GM19240 (cell line): ENCODE results near the gene PYDC1.
"Not testable (repeated sequence)": the region's sequence is repeated elsewhere in the genome, so short reads cannot be mapped to it uniquely, and the experiment has no call there.

Source experiments
- DNase-seq: peaks from one replicate; pipeline ENCODE4 v3.0.0; 2011; ENCODE audit warnings: low spot score; ENCODE audit not compliant: insufficient read length

Gene PYDC1

DNA sequence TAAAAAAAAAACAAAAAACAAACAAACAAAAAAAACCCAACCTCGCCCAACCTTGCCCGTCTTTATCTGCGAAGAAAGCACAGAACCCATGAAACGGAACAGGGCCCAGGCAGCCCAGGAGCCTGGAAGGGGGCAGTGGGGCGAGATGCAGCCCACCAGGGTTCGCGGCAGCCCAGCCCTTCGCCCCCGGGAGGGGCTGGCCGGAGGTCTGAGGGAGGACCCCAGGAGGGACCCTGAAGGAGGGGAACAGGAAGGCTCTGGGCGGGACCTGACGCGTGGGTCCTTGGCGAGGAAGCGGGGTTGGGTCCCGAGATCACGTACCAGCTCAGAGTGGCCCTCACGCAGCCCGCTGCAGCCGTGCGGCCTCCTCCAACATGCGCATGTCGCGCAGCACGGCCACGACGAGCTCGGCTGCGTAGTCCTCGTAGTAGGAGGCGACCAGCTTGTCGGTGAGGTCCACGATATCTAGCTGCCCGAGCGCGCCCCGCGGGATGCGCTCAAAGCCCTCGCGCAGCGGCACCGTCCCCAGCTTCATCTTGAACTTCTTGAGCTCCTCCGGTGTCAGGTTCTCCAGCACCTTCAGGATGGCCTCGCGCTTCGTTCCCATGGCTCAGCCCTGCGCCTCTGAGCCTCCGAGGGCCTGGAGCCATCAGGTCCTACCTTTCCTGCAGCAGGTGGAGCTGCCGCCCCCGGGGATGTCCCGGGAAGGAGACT lies at the start of gene PYDC1:
TSS of gene PYDC1 (minus strand) at position 714 of the 714 bp plus-strand sequence. CDS start at position 607, 107 bp downstream.
- no peak for DNase-seq

DNA sequence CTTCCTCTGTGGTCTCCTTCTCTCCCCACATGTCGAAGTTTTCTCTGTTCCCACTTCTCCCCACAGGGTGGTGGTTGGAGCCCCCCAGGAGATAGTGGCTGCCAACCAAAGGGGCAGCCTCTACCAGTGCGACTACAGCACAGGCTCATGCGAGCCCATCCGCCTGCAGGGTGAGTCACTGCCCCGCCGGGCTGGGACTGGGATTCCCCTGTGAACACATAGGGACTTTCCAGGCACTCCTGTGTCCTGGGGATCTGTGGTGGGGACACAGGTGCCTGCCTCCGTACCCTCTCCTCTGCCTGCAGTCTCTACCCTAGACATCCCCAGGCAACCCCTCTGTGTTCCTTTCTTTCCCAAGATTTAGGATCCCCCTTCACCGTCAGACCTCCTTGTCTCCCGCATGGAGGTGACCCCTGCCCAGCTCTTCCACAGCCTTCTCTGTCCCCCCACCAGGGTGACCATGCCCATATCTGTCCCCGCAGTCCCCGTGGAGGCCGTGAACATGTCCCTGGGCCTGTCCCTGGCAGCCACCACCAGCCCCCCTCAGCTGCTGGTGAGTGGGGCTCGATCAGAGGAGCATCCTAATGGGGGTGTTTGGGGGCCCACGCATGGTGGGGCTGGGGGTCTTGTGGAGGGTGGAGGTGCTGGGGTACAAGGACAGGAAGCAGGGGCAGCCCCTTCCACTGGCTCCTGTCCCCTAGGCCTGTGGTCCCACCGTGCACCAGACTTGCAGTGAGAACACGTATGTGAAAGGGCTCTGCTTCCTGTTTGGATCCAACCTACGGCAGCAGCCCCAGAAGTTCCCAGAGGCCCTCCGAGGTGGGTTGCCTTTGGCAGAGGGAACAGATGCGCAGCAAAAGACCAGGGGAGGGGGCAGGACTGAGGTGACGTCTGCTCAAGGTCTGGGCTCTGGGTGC lies 48.7 kb upstream of the PYDC1 start:
- DNase-seq = peak; percentile 64

DNA sequence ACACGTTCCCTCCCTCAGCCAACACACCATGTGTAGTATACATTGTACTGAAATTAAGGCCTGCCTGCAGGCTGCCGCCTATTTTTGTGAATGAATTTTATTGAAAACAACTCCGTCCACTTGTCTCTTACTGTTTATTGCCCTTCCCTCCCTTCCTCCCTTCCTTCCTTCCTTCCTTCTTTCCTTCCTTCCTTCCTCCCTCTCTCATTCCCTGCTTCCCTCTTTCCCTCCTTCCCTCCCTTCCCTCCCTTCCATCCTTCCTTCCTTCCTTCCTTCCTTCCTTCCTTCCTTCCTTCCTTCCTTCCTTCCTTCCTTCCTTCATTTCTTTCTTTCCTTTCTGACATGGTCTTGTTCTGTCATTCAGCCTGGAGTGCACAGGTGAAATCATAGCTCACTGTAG lies 45.1 kb upstream of the PYDC1 start:
- DNase-seq = no peak

DNA sequence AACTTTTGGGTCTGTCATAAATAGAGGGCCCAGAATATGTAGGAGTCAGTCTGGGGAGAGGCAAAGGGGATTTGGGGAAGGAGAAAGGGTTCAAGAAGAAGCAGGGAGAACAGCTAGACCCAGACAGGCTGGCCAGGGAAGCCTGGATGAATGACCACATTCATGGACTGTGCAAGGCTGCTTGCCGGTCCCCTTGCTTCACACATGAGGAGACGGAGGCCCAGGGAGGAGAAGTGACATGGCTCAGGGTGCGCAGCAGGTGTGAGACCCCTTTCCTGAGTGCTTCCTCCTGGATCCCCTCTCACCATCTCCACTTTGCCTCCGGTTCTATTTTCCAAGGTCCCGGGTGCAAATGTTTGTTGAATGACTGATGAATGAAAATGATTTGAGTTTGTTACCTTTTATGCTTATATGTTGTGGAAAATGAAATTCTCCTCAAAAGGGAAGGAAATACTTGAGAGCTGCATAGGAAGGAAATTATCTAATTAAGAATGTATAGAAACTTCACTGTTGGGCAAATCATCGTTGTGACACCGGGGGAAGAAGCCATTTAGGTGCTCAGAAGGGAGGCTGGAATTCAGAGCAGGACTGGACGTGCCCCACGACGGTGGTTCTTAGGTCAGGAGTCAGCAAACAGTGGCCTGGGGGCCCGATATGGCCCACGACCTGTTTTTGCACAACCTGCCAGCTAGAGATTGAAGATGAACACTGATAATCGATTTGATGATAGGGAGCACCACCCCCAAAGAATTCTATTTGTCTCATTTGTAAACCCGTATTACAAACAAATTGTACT lies 43.4 kb upstream of the PYDC1 start:
- DNase-seq = no peak

GRCh38 chr16:31258366-31258765 lies 41.4 kb upstream of the PYDC1 start:
- no peak for DNase-seq

DNA sequence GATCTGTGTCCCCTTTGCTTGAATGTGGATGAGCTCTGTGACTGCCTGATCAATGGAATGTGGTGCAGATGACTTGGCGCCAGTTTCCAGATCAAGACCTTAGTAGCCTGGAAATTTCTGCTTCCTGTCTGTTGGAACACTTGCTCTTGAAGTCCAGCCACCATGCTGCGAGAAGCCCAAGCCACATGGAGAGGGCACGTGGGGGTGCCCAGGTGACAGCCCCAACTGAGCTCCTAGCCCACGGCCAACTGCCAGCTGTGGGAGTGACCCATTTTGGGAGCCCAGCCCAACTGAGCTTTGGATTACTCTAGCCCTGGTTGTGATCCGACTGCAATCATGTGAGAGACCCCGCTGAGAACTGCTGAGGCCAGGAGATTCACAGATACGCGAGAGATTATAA lies 39.5 kb upstream of the PYDC1 start:
- DNase-seq = no peak

DNA sequence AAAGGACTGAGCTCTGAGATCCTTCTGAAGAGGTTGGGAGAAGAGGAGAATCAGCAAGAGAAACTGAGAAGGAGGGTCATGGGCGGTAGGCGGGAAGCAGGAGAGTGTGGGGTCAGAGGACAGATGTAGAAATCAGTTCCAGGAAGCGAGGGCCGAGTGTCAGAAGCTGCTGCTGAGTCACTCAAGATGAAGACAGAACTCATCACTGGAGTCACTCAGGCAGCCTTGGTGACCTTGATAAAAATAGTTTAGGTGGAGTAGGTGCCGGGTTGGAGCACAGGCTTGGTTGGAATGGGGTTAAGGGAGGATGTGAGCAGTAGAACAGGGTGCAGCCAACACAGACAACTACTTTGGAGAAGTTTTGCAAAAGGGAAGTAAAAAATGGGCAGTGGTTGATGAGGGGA lies 36.7 kb upstream of the PYDC1 start:
- no peak for DNase-seq

GRCh38 chr16:31251435-31251834 lies 34.5 kb upstream of the PYDC1 start:
- DNase-seq = no peak

DNA sequence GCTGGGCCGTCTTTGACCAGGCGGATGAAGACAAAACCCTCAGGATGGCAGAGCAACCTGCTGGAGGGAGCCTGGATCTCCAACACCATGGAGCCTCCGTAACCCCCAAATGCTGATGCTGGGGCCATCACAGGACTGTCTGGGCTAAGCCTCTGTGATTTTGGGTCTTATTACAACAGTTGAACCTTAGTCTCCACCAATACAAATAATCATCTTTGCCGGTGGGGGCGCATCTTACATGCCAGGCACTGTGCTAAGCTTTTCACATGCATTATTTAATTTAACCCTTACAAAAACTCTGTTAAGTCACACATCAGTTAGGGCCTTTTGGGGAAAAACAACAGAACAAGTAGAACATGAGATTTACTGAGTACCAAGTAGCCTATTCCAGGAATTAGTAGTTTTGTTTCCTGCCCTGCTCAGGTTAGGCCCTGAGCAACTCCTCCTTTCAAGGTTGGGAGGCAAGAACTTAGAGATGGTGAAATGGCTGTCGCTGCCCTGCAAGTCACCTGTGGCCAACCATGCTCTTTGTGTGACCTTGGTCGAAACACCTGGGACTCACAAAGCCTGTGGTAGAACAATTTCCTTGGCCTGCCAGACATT lies 33.9 kb upstream of the PYDC1 start:
- no peak for DNase-seq

GRCh38 chr16:31248344-31248743 lies 31.4 kb upstream of the PYDC1 start:
- no peak for DNase-seq

GRCh38 chr16:31246296-31246695 lies 29.4 kb upstream of the PYDC1 start:
- no peak for DNase-seq

- not testable (repeated sequence) for DNase-seq
Observed at GRCh38 chr16:31245598-31245997, 28.7 kb upstream of the PYDC1 start.

DNA sequence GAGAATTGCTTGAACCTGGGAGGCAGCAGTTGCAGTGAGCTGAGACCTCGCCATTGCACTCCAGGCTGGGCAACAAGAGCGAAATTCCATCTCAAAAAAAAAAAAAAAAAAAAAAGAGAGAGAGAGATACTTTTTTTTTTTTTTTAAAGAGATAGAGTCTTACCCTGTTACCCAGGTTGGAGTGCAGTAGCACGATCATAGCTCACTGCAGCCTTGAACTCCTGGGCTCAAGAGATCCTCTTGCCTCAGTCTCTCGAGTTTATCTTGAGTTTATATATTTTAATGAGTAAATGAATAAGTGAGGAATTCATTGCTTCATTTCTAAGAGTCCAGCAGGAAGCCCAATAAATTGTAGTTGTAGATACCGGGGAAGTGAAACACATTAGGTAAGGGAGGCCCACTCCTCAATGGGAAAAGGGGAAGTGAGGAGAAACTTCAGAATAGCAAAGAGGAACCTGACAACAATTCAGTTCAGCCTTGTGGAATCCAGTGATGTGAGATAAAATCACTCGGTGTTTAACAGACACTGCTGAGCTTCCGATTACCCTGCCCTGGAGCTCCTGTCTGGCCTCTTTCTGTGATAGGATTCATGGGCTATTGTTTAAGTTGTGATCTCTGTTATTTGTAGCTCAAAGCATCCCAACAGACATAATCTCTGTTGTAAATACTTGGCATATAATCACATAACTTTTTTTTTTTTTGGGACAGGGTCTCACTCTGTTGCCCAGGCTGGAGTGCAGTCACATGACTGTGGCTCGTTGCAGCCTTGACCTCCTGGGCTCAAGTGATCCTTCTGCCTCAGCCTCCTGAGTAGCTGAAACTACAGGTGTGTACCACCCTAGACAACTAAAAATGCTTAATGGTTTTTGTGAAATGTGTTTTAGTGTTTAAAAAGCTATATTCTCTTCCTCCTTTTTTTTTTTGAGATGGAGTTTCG lies 27.1 kb upstream of the PYDC1 start:
- DNase-seq = no peak

DNA sequence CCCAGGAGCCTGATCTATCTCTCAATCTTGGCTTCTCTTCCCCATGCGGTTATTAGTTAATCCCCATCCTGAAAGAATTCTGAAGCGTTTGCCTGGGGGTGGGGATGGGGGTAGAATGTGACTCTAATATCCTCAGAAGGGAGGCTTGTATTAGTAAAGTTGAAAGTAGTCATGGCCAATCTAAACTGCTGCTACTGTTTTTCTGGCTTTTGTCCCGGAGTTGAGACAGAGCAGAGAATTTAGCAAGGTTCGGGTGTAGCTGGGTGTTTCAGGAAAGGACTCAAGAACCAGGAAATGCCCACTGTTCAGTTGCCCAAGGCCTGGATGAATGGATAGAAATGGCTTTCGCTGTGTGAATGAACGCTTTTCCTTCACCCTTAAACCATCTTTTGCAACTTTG lies 25.3 kb upstream of the PYDC1 start:
- DNase-seq = no peak

GRCh38 chr16:31238041-31238440 lies 21.1 kb upstream of the PYDC1 start:
- DNase-seq = no peak

DNA sequence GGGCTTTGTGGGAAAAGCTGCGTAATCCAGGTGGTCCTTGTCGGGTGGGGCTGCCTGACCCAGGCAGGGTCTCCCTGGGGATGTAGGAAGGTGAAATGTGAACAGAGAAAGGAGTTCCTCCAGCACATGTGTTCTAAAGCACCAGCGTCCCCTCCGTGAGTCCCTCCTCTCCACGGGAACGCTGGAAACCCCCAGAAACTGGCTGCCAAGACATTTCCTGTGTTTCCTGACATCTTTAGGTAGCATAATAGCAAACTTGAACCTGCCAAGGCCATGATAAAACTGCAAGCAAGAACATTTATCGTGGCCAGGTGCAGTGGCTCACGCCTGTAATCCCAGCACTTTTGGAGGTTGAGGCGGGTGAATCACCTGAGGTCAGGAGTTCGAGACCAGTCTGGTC lies 12.6 kb upstream of the PYDC1 start:
- DNase-seq = no peak

DNA sequence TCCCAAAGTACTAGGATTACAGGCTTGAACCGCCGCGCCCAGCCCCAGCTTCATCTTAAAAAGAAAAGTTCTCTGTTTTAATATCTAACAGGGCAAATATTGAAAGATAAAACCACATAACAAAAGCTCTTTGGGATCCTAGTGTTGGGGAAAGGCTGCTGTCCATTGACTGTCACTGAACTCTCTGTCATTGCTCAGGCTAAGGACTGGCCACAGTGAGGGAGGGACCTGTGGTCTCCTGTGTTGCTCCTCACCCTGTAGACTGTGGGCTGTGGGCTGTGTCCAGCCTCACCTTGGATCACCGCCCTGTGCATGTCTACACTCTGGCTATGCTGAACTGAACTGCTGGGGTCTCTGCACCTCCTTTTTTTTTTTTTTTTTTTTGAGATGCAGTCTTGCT lies 11.3 kb upstream of the PYDC1 start:
- no peak for DNase-seq

GRCh38 chr16:31225193-31225592 lies 8.3 kb upstream of the PYDC1 start:
- DNase-seq = no peak

GRCh38 chr16:31224092-31224955 lies 7.4 kb upstream of the PYDC1 start:
- no peak for DNase-seq
